Stomach (tissue), 9 donors: ENCODE data around the gene EDC3. TPM values are rescaled to one million over a fixed set of nuclear protein-coding genes. Genes with fewer than 3 reads are reported as not detected.
"Not testable (repeated sequence)": the region's sequence is repeated elsewhere in the genome, so short reads cannot be mapped to it uniquely, and the experiment has no call there.

Experiments used
- DNase-seq, 2 donors: peaks; one replicate each; pipeline versions ENCODE4 v3.0.0 to v3.0.0-alpha.2; 2013 to 2019
- H3K27ac ChIP-seq, 5 donors: fragments of 200-600 bp in 4 of 5; sonication (generic) in 4 of 5; one replicate each; pipeline ENCODE4 v1.5.1; 2013 to 2019; ENCODE audit warnings: mild to moderate bottlenecking in 1 of 5, moderate library complexity in 1 of 5
- H3K27me3 ChIP-seq, 3 donors: fragments of 200-600 bp; sonication (generic); one replicate each; pipeline ENCODE4 v1.5.1; 2017 to 2019; ENCODE audit warnings: mixed run types in 1 of 3
- H3K36me3 ChIP-seq, 4 donors: fragments of 200-600 bp; sonication (generic); 1 replicate in 3 of 4; 2 replicates in 1 of 4; pipeline ENCODE4 v1.5.1; 2016 to 2019
- H3K4me1 ChIP-seq, 4 donors: fragments of 200-600 bp; sonication (generic); one replicate each; pipeline ENCODE4 v1.5.1; 2016 to 2019
- H3K4me3 ChIP-seq, 4 donors: fragments of 200-600 bp; sonication (generic) in 3 of 4; one replicate each; pipeline ENCODE4 v1.5.1; 2016 to 2019; ENCODE audit warnings: mild to moderate bottlenecking in 1 of 4
- H3K9me3 ChIP-seq, 4 donors: fragments of 200-600 bp; sonication (generic); one replicate each; pipeline ENCODE4 v1.5.1; 2016 to 2019
- EP300 ChIP-seq: sonication (generic); formaldehyde crosslinking; IDR thresholded peaks from one replicate; pipeline ENCODE4 v1.6.1; 2017; ENCODE audit warnings: antibody characterized with exemption
- POLR2A ChIP-seq, 4 donors: fragments of 450-650 bp; IDR thresholded peaks; one replicate each; pipeline ENCODE4 v1.6.1; 2016; ENCODE audit warnings: antibody characterized with exemption in 4 of 4, control low read depth in 2 of 4, mild to moderate bottlenecking in 1 of 4, moderate library complexity in 1 of 4
- POLR2AphosphoS5 ChIP-seq, 3 donors: sonication (generic); formaldehyde crosslinking; IDR thresholded peaks; one replicate each; pipeline ENCODE4 v1.6.1; 2016; ENCODE audit warnings: antibody characterized with exemption in 3 of 3
- WGBS, 5 donors: extraction: QIAGEN DNeasy Blood & Tissue Kit in 3 of 5; methylation state at CpG; one replicate each; pipeline versions ENCODE4 v1.1.5 to v1.1.7; 2013 to 2018; 5-methylcytosine and 5-hydroxymethylcytosine counted together
- intact Hi-C: fragments of 100-400 bp; cut with DNase I; formaldehyde crosslinking; loops from one replicate; pipeline ENCODE4 v1.15.1; 2023; ENCODE audit warnings: low total_unique reads
- polyA plus RNA-seq, 3 donors: library from polyadenylated mRNA; stranded (reverse); fragments of 200-250 nt; gene quantifications; one replicate each; pipeline ENCODE4 v1.2.3, GENCODE V29; 2013
- total RNA-seq, 5 donors: library from RNA; depleted of rRNA; stranded (reverse); fragments of >200 nt; gene quantifications; one replicate each; pipeline versions ENCODE4 v1.1.0 to v1.2.3, GENCODE V29; 2014 to 2016
- TF ChIP-seq, protein P1 (sequence below), 7 experiments: fragments of 450-650 bp in 4 of 7; fragments of 200-600 bp in 3 of 7; sonication (generic) in 3 of 7; IDR thresholded peaks; one replicate each; pipeline ENCODE4 v1.5.1; 2016 to 2019; ENCODE audit warnings: antibody characterized with exemption in 7 of 7, control low read depth in 2 of 7, mild to moderate bottlenecking in 1 of 7
- donor health status: healthy with polysubstance abuse.
- donor health status: Bipolar disorder and iron deficiency.
- donor health status: healthy.

Gene EDC3
- total and polyA plus RNA-seq, 8 donors: 8.8 to 42.6 (median 14.6) TPM

DNA sequence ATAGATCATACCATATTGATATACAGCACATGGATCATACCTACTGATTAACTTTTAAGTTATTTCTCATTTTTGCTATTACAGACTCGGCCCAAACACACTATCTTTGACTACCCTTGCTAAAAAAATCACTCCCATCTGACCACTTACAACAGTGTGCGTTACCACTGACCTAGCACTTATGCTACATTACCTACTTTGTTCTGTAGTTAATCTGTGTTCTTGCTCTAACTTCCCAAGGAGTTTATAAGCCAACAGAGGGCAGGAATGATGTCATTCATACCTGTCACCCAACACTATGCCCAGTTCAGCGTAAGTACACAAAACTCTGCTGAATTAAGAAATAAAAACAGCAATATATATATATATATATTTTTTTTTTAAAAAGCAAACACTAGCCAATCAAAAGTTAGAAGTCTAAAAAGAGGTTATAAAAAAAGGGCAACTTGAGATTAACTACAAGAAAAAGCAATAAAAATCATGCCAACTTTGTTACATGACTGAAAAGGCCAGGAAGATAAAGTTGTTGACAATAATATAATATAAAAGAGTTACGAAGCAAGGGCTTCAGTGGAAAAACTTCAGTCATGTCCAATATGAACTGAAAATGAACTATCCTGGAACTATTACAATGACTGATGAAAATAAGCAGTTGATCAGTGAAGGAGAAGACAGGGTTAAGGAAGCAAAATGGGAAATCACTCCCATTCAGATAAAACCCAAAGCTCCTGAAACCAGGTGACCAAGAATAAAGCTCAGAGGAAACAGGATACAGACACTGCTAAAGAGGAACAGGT lies 33.6 kb downstream of the EDC3 start:
- TF ChIP-seq, protein P1, sequence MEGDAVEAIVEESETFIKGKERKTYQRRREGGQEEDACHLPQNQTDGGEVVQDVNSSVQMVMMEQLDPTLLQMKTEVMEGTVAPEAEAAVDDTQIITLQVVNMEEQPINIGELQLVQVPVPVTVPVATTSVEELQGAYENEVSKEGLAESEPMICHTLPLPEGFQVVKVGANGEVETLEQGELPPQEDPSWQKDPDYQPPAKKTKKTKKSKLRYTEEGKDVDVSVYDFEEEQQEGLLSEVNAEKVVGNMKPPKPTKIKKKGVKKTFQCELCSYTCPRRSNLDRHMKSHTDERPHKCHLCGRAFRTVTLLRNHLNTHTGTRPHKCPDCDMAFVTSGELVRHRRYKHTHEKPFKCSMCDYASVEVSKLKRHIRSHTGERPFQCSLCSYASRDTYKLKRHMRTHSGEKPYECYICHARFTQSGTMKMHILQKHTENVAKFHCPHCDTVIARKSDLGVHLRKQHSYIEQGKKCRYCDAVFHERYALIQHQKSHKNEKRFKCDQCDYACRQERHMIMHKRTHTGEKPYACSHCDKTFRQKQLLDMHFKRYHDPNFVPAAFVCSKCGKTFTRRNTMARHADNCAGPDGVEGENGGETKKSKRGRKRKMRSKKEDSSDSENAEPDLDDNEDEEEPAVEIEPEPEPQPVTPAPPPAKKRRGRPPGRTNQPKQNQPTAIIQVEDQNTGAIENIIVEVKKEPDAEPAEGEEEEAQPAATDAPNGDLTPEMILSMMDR (IDR thresholded peaks at IDR 0.05): no peak
- TF ChIP-seq POLR2A (IDR thresholded peaks at IDR 0.05) (no peak), POLR2AphosphoS5 (IDR thresholded peaks at IDR 0.05) (no peak), EP300 (no peak)
- no peak for DNase-seq
- Histone ChIP-seq H3K4me3 (no peak overlapping the region), H3K9me3 (no peaks in the 10 kb centered on the region), H3K27ac (peak overlapping the region in 4 of 5 donors; percentile 33 to 83 (median 55)), H3K36me3 (no peaks in the 10 kb centered on the region), H3K27me3 (no peaks in the 10 kb centered on the region), H3K4me1 (peaks cover 22 to 56% (median 33%) of the 10 kb centered on the region in 4 donors)
- intact Hi-C loops: no loop called here
- 35 to 57% (median 55%) methylated on average over 4 of the region's 4 CpGs for WGBS, 5 donors

DNA sequence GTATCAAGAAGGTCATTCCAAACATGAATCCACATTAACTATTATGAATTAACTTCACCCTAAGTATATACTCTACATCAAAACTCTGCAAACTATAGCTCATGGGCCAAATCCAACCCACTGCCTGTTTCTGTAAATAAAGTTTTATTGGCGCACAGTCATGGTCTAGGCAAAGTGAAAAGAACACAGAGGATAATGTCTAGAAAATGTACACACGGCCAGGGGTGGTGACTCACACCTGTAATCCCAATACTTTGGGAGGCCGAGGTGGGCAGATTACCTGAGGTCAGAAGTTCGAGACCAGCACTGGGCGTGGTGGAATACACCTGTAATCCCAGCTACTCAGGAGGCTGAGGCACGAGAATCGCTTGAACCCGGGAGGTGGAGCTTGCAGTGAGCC lies 34.5 kb downstream of the EDC3 start:
- H3K27ac ChIP-seq, H3K27me3 ChIP-seq, H3K9me3 ChIP-seq, intact Hi-C loops, H3K36me3 ChIP-seq, DNase-seq, H3K4me3 ChIP-seq: not testable (repeated sequence)
- H3K4me1 ChIP-seq: peaks cover 22 to 59% (median 36%) of the 10 kb centered on the region in 4 donors
- WGBS, 5 donors: 75 to 89% (median 85%) methylated on average over 8 of the region's 8 CpGs

DNA sequence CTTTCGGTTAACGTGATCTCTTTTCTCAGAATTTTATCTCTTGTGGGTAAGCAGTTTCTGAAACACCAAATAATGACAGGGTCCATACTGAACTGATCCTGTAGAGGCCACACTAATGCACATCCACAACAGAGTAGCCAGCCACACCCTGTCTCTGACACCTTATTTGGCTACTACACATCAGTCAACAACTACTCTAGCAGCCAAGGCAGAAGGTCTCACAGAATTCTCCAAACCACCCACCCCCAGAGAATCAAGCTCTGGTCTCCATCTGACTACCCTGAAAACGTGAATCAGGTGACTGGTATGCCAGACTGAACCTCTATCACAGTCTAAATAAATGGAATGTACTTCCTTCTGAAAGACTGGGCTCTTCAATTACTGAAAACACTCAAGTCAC lies 38.0 kb downstream of the EDC3 start:
- no peaks in the 10 kb centered on the region for H3K9me3 ChIP-seq
- H3K27me3 ChIP-seq: no peaks in the 10 kb centered on the region
- H3K27ac ChIP-seq: no peak overlapping the region
- no peak overlapping the region for H3K4me3 ChIP-seq
- peaks cover 0 to 14% (median 11%) of the 10 kb centered on the region in 4 donors for H3K36me3 ChIP-seq
- TF ChIP-seq, protein P1 (IDR thresholded peaks at IDR 0.05): no peak
- TF ChIP-seq EP300: no peak
- no peak for TF ChIP-seq POLR2AphosphoS5 (IDR thresholded peaks at IDR 0.05)
- TF ChIP-seq POLR2A (IDR thresholded peaks at IDR 0.05): no peak
- intact Hi-C loops: no loop called here
- H3K4me1 ChIP-seq: peaks cover 16 to 54% (median 34%) of the 10 kb centered on the region in 4 donors
- DNase-seq: no peak
- 65 to 73% (median 70%) methylated on average over 3 of the region's 3 CpGs for WGBS, 5 donors

DNA sequence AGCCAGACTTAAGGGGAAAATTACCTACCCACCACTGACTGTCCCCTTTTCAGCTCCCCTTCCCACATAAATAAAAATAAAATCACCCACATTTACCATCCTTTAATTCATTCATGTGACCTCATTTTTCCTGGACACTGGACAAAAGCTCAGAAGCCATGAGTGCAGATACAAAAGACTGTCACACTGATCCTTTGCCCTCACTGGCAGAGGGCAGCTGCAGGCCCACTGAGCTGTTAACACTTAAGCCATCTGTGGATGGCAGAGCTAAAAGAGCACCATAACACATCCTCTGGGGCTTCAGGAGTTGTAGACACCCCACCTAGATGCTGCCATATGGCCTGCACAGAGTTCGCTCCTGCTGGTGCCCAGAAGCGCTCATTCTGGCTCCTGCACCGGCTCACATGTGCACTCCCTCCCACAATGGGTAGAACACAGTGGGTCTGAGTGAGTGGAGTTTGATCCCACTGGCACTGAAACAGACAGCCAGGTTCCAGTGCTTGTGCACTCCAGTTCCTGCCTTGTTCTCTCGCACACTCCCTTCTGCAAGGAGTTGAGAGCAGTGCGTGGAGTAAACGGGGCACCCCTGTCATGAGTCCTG lies 38.8 kb downstream of the EDC3 start:
- intact Hi-C loops: no loop called here
- H3K27ac ChIP-seq: no peak overlapping the region
- H3K9me3 ChIP-seq: no peaks in the 10 kb centered on the region
- H3K27me3 ChIP-seq: no peaks in the 10 kb centered on the region
- no peak for DNase-seq
- peaks cover 0 to 17% (median 13%) of the 10 kb centered on the region in 4 donors for H3K36me3 ChIP-seq
- H3K4me1 ChIP-seq: peaks cover 16 to 51% (median 27%) of the 10 kb centered on the region in 4 donors
- no peak overlapping the region for H3K4me3 ChIP-seq
- no peak for TF ChIP-seq POLR2AphosphoS5 (IDR thresholded peaks at IDR 0.05)
- no peak for TF ChIP-seq EP300
- TF ChIP-seq POLR2A (IDR thresholded peaks at IDR 0.05): no peak
- TF ChIP-seq, protein P1 (IDR thresholded peaks at IDR 0.05): no peak
- WGBS, 5 donors: 79 to 92% (median 88%) methylated on average over 6 of the region's 6 CpGs
